HepG2 (cell line): Measurements from ENCODE around the gene KTN1. TPM values are rescaled to one million over a fixed set of nuclear protein-coding genes. Genes with fewer than 3 reads are reported as not detected.

ENCODE experiments used
- CBX5 ChIP-seq: sonication (generic); formaldehyde crosslinking; IDR thresholded peaks from 2 replicates; pipeline ENCODE4 v1.4.0; 2020; ENCODE audit warnings: missing genetic modification reagents, borderline replicate concordance
- FOXK1 ChIP-seq: sonication (generic); formaldehyde crosslinking; IDR thresholded peaks from 2 replicates; pipeline ENCODE4 v1.4.0; 2020; ENCODE audit warnings: low read depth, missing genetic modification reagents, borderline replicate concordance
- HNRNPH1 ChIP-seq: fragments of 200-400 bp; formaldehyde crosslinking; optimal IDR thresholded peaks from 2 replicates; pipeline ENCODE3; 2017; ENCODE audit warnings: mild to moderate bottlenecking, low read depth, low read length
- MED8 ChIP-seq: sonication (generic); formaldehyde crosslinking; IDR thresholded peaks from 2 replicates; pipeline ENCODE4 v1.8.1; 2023; ENCODE audit warnings: mild to moderate bottlenecking, missing genetic modification reagents; ENCODE audit not compliant: insufficient replicate concordance
- MEIS2 ChIP-seq: sonication (generic); formaldehyde crosslinking; IDR thresholded peaks from 2 replicates; pipeline ENCODE4 v1.9.0; 2021; ENCODE audit warnings: mild to moderate bottlenecking, missing genetic modification reagents
- MXD4 ChIP-seq: IDR thresholded peaks from 2 replicates; pipeline ENCODE4 v1.6.1; 2016; ENCODE audit warnings: mild to moderate bottlenecking, missing biosample characterization, missing genetic modification reagents
- NFKB2 ChIP-seq: sonication (generic); formaldehyde crosslinking; IDR thresholded peaks from 2 replicates; pipeline ENCODE4 v1.4.0; 2020; ENCODE audit warnings: missing genetic modification reagents, borderline replicate concordance
- PHF20 ChIP-seq: sonication (generic); formaldehyde crosslinking; IDR thresholded peaks from 2 replicates; pipeline ENCODE4 v1.5.0; 2020; ENCODE audit warnings: mild to moderate bottlenecking, missing genetic modification reagents
- RBFOX2 ChIP-seq: fragments of 200-400 bp; formaldehyde crosslinking; IDR thresholded peaks from 2 replicates; pipeline ENCODE4 v1.6.1; 2017; ENCODE audit warnings: low read depth, mild to moderate bottlenecking, low read length
- SMC3 ChIP-seq: IDR thresholded peaks from 2 replicates; pipeline ENCODE4 v1.6.1; 2011; ENCODE audit warnings: low read length, improper control_type of control experiment
- SNAI1 ChIP-seq: sonication (generic); formaldehyde crosslinking; IDR thresholded peaks from 2 replicates; pipeline ENCODE4 v1.5.0; 2020; ENCODE audit warnings: mild to moderate bottlenecking, missing genetic modification reagents, borderline replicate concordance
- SP2 ChIP-seq: sonication (generic); formaldehyde crosslinking; IDR thresholded peaks from 2 replicates; pipeline ENCODE4 v1.5.1; 2020; ENCODE audit warnings: mild to moderate bottlenecking, missing genetic modification reagents
- ZFYVE20 ChIP-seq: sonication (generic); formaldehyde crosslinking; IDR thresholded peaks from 2 replicates; pipeline ENCODE4 v1.8.0; 2023; ENCODE audit warnings: low read depth, mild to moderate bottlenecking, moderate library complexity, missing genetic modification reagents, borderline replicate concordance
- ZNF24 ChIP-seq: fragments of 450-650 bp; IDR thresholded peaks from 2 replicates; pipeline ENCODE4 v1.6.1; 2017; ENCODE audit warnings: antibody characterized with exemption, mild to moderate bottlenecking
- ZNF256 ChIP-seq: sonication (generic); formaldehyde crosslinking; conservative IDR thresholded peaks from 2 replicates; pipeline ENCODE4 v1.4.0; 2020; ENCODE audit warnings: missing genetic modification reagents
- ZNF317 ChIP-seq: sonication (generic); formaldehyde crosslinking; IDR thresholded peaks from 2 replicates; pipeline ENCODE4 v1.5.0; 2020; ENCODE audit warnings: mild to moderate bottlenecking, missing genetic modification reagents
- ZNF431 ChIP-seq: sonication (generic); formaldehyde crosslinking; IDR thresholded peaks from 2 replicates; pipeline ENCODE4 v1.9.0; 2022; ENCODE audit warnings: missing genetic modification reagents, low read depth, mild to moderate bottlenecking, borderline replicate concordance
- ZNF607 ChIP-seq: sonication (generic); formaldehyde crosslinking; IDR thresholded peaks from 2 replicates; pipeline ENCODE4 v1.5.1; 2020; ENCODE audit warnings: missing genetic modification reagents, mild to moderate bottlenecking, borderline replicate concordance
- ZNF737 ChIP-seq: sonication (generic); formaldehyde crosslinking; IDR thresholded peaks from 2 replicates; pipeline ENCODE4 v1.5.0; 2020; ENCODE audit warnings: missing genetic modification reagents, mild to moderate bottlenecking, borderline replicate concordance
- polyA plus RNA-seq, 8 experiments: library from polyadenylated mRNA; depleted of rRNA in 3 of 8; stranded (reverse) in 7 of 8; unstranded in 1 of 8; fragments of >200 nt; fragmentation: Illumina TruSeq in 4 of 8; extraction: Trizol in 4 of 8; gene quantifications; 2 replicates each; pipeline versions ENCODE4 v1.2.1 to v1.2.3, GENCODE V29; 2011 to 2016; ENCODE audit warnings: low read depth in 4 of 8, missing spikeins in 1 of 8, mixed read lengths in 1 of 8; ENCODE audit not compliant: insufficient read depth in 1 of 8
- total RNA-seq, 5 experiments: library from RNA; depleted of rRNA; stranded (reverse); fragments of >200 nt; fragmentation: Illumina TruSeq; extraction: Trizol; gene quantifications; 2 replicates each; pipeline ENCODE4 v1.2.3, GENCODE V29; 2016; ENCODE audit warnings: low read depth in 1 of 5
- TF ChIP-seq, protein P1 (sequence below): sonication (generic); formaldehyde crosslinking; IDR thresholded peaks from 2 replicates; pipeline ENCODE4 v1.5.0; 2020; ENCODE audit warnings: mild to moderate bottlenecking, missing genetic modification reagents, borderline replicate concordance
- TF ChIP-seq, protein P2 (sequence below): IDR thresholded peaks from 2 replicates; pipeline ENCODE4 v1.6.1; 2016
- TF ChIP-seq, protein P3 (sequence below): sonication (generic); formaldehyde crosslinking; IDR thresholded peaks from 2 replicates; pipeline ENCODE4 v1.8.0; 2022; ENCODE audit warnings: missing genetic modification reagents, low read depth, mild to moderate bottlenecking, borderline replicate concordance
- TF ChIP-seq, protein P4 (sequence below): sonication (generic); formaldehyde crosslinking; conservative IDR thresholded peaks from 2 replicates; pipeline ENCODE4 v1.8.0; 2022; ENCODE audit warnings: low read depth, missing genetic modification reagents

KTN1 gene
- total and polyA plus RNA-seq, 2 of the 13 experiments (the other 11 are each of a cell fraction or from before 2014, with no cell fraction given) = 60.6 to 169 TPM

DNA sequence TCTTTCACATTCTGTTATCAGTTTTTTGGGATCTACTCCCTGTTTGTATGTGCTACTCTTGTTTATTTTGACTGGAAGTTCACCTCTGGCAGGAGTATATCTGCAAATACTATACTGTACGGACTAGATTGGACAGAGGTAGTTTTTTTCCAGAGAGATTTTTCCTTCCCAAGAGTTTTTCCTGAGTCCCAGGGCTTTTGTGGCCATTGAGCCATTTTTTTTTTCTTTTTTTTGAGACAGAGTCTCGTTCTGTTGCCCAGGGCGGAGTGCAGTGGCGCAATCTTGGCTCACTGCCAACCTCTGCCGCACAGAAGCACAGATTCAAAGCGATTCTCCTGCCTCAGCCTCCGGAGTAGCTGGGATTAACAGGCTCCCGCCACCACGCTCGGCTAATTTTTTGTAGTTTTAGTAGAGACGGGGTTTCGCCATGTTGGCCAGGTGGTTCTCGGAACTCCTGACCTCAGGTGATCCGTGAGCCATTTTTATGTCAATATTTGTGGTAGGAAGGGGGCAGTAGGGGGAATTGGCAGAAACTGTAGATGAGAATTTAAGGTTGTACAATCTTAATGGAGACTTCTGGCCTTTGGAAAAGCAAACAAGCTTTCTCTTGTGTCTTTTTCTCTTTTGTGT is 19.4 kb downstream of the KTN1 start (continued):
- TF ChIP-seq, protein P1, sequence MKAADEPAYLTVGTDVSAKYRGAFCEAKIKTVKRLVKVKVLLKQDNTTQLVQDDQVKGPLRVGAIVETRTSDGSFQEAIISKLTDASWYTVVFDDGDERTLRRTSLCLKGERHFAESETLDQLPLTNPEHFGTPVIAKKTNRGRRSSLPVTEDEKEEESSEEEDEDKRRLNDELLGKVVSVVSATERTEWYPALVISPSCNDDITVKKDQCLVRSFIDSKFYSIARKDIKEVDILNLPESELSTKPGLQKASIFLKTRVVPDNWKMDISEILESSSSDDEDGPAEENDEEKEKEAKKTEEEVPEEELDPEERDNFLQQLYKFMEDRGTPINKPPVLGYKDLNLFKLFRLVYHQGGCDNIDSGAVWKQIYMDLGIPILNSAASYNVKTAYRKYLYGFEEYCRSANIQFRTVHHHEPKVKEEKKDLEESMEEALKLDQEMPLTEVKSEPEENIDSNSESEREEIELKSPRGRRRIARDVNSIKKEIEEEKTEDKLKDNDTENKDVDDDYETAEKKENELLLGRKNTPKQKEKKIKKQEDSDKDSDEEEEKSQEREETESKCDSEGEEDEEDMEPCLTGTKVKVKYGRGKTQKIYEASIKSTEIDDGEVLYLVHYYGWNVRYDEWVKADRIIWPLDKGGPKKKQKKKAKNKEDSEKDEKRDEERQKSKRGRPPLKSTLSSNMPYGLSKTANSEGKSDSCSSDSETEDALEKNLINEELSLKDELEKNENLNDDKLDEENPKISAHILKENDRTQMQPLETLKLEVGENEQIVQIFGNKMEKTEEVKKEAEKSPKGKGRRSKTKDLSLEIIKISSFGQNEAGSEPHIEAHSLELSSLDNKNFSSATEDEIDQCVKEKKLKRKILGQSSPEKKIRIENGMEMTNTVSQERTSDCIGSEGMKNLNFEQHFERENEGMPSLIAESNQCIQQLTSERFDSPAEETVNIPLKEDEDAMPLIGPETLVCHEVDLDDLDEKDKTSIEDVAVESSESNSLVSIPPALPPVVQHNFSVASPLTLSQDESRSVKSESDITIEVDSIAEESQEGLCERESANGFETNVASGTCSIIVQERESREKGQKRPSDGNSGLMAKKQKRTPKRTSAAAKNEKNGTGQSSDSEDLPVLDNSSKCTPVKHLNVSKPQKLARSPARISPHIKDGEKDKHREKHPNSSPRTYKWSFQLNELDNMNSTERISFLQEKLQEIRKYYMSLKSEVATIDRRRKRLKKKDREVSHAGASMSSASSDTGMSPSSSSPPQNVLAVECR = peak; percentile 39; the same call in 1 of the 2 replicates
- TF ChIP-seq HNRNPH1 (no peak), CBX5 (CRISPR knock-in tag) (peak; percentile 86; the same call in 1 of the 2 replicates), MEIS2 (no peak), PHF20 (no peak), ZNF607 (no peak; the same call in 1 of the 2 replicates), SNAI1 (CRISPR knock-in tag) (no peak), MXD4 (CRISPR knock-in tag) (no peak), ZNF256 (CRISPR knock-in tag) (0 out of 2 replicates have a peak, but pooled peaks have one; percentile 47), RBFOX2 (no peak), SMC3 (peak; percentile 4; the same call in 1 of the 2 replicates), ZNF431 (CRISPR knock-in tag) (no peak; the same call in 1 of the 2 replicates), ZFYVE20 (CRISPR knock-in tag) (no peak), NFKB2 (CRISPR knock-in tag) (no peak; the same call in 1 of the 2 replicates), ZNF737 (CRISPR knock-in tag) (no peak), MED8 (CRISPR knock-in tag) (no peak), FOXK1 (CRISPR knock-in tag) (peak; percentile 71; the same call in 1 of the 2 replicates), ZNF24 (no peak), ZNF317 (CRISPR knock-in tag) (no peak; the same call in 1 of the 2 replicates), SP2 (CRISPR knock-in tag) (no peak)
- TF ChIP-seq, protein P2, sequence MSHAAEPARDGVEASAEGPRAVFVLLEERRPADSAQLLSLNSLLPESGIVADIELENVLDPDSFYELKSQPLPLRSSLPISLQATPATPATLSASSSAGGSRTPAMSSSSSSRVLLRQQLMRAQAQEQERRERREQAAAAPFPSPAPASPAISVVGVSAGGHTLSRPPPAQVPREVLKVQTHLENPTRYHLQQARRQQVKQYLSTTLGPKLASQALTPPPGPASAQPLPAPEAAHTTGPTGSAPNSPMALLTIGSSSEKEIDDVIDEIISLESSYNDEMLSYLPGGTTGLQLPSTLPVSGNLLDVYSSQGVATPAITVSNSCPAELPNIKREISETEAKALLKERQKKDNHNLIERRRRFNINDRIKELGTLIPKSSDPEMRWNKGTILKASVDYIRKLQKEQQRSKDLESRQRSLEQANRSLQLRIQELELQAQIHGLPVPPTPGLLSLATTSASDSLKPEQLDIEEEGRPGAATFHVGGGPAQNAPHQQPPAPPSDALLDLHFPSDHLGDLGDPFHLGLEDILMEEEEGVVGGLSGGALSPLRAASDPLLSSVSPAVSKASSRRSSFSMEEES (CRISPR knock-in tag) = peak; percentile 78
- TF ChIP-seq, protein P3, sequence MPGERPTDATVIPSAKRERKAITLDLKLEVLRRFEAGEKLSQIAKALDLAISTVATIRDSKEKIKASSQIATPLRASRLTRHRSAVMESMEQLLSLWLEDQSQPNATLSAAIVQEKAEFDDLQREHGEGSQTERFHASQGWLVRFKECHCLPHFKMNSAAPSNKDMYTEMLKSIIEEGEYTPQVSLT = no peak
- TF ChIP-seq, protein P4, sequence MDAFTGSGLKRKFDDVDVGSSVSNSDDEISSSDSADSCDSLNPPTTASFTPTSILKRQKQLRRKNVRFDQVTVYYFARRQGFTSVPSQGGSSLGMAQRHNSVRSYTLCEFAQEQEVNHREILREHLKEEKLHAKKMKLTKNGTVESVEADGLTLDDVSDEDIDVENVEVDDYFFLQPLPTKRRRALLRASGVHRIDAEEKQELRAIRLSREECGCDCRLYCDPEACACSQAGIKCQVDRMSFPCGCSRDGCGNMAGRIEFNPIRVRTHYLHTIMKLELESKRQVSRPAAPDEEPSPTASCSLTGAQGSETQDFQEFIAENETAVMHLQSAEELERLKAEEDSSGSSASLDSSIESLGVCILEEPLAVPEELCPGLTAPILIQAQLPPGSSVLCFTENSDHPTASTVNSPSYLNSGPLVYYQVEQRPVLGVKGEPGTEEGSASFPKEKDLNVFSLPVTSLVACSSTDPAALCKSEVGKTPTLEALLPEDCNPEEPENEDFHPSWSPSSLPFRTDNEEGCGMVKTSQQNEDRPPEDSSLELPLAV = no peak
